OCI-LY7 (cell line): ENCODE data around the gene MED27.

Source experiments
- CTCF ChIP-seq: fragments of 200-600 bp; sonication (generic); conservative IDR thresholded peaks from 2 replicates; pipeline ENCODE4 v1.5.1; 2014; ENCODE audit warnings: mild to moderate bottlenecking, antibody characterized with exemption, low read length, moderate library complexity, mixed read lengths
- EZH2phosphoT487 ChIP-seq: fragments of 200-600 bp; sonication (generic); IDR thresholded peaks from 2 replicates; pipeline ENCODE4 v1.6.1; 2018; ENCODE audit warnings: low read depth, borderline replicate concordance, mild to moderate bottlenecking, mixed run types, antibody characterized with exemption, low read length, moderate library complexity, mixed read lengths

- TF ChIP-seq CTCF (no peak), EZH2phosphoT487 (no peak)
Measured at GRCh38 chr9:131826966-131827525, 252.6 kb downstream of the MED27 start.
